ENCODE results near the gene SLC6A15.

Gene SLC6A15

GRCh38 chr12:84919271-84919670 is 6.7 kb upstream of the SLC6A15 start:
- Histone ChIP-seq H3K27me3 (replicated peaks) (no peaks in the 10 kb centered on the region), H3K36me3 (replicated peaks) (no peaks in the 10 kb centered on the region), H3K4me3 (ENCODE audit: low read depth, low read length) (no peak overlapping the region), H3K27ac (peak overlapping the region; percentile 69)
- in situ Hi-C loops (cut with HindIII; ENCODE audit: low pct_ligation_motif_present, low sequenced_read_pairs): no loop called here
- DNase-seq: peak; percentile 85
- TF ChIP-seq CTCF (IDR thresholded peaks at IDR 0.05; ENCODE audit: low read depth, low read length, missing control alignments): no peak

GRCh38 chr12:84913129-84913515 is 523 bp upstream of the SLC6A15 start:
- peak overlapping the region; percentile 88 for H3K4me3 ChIP-seq (ENCODE audit: low read depth, low read length)
- H3K27ac ChIP-seq: peak overlapping the region; percentile 11
- DNase-seq: no peak
- no peaks in the 10 kb centered on the region for H3K36me3 ChIP-seq (replicated peaks)
- no peaks in the 10 kb centered on the region for H3K27me3 ChIP-seq (replicated peaks)
- TF ChIP-seq CTCF (IDR thresholded peaks at IDR 0.05; ENCODE audit: low read depth, low read length, missing control alignments): no peak
- in situ Hi-C loops (cut with HindIII; ENCODE audit: low pct_ligation_motif_present, low sequenced_read_pairs): no loop called here

GRCh38 chr12:84911271-84912197 is 1.1 kb downstream of the SLC6A15 start:
- peak overlapping the region; percentile 49 for H3K27ac ChIP-seq

GRCh38 chr12:84910549-84911241 is 1.9 kb downstream of the SLC6A15 start:
- H3K4me3 ChIP-seq (ENCODE audit: low read depth, low read length): peak overlapping the region; percentile 88
- H3K27me3 ChIP-seq (replicated peaks): no peaks in the 10 kb centered on the region
- H3K27ac ChIP-seq: peak overlapping the region; percentile 49
- no peak for TF ChIP-seq CTCF (IDR thresholded peaks at IDR 0.05; ENCODE audit: low read depth, low read length, missing control alignments)
- H3K36me3 ChIP-seq (replicated peaks): no peaks in the 10 kb centered on the region
- in situ Hi-C loops (cut with HindIII; ENCODE audit: low pct_ligation_motif_present, low sequenced_read_pairs): no loop called here
- DNase-seq: peak; percentile 51

More at GRCh38 chr12:84911271-84912197, 1.1 kb downstream of the SLC6A15 start:
- H3K36me3 ChIP-seq (replicated peaks): no peaks in the 10 kb centered on the region
- peak; percentile 89 for DNase-seq
- no peak for TF ChIP-seq CTCF (IDR thresholded peaks at IDR 0.05; ENCODE audit: low read depth, low read length, missing control alignments)
- no peaks in the 10 kb centered on the region for H3K27me3 ChIP-seq (replicated peaks)
- in situ Hi-C loops (cut with HindIII; ENCODE audit: low pct_ligation_motif_present, low sequenced_read_pairs): no loop called here
- H3K4me3 ChIP-seq (ENCODE audit: low read depth, low read length): peak overlapping the region; percentile 88

- H3K27ac ChIP-seq: no peak overlapping the region
- TF ChIP-seq CTCF (IDR thresholded peaks at IDR 0.05; ENCODE audit: low read depth, low read length, missing control alignments): no peak
- in situ Hi-C loops (cut with HindIII; ENCODE audit: low pct_ligation_motif_present, low sequenced_read_pairs): no loop called here
These were observed 8.5 kb downstream of the SLC6A15 start for GRCh38 chr12:84904051-84904450.

More at GRCh38 chr12:84904051-84904450, 8.5 kb downstream of the SLC6A15 start:
- no peak for DNase-seq
- no peaks in the 10 kb centered on the region for H3K36me3 ChIP-seq (replicated peaks)
- H3K27me3 ChIP-seq (replicated peaks): no peaks in the 10 kb centered on the region
- H3K4me3 ChIP-seq (ENCODE audit: low read depth, low read length): no peak overlapping the region

All from brain microvascular endothelial cell (primary cell).